GM12878 (cell line): ENCODE data around the gene QPCT. TPM values are rescaled to one million over a fixed set of nuclear protein-coding genes. Genes with fewer than 3 reads are reported as not detected.

Experiments used
- ATAC-seq: fragments of 200-7000 bp; cut with Tn5 transposase; 3 replicates; pipeline ENCODE4 v1.9.1; 2020; ENCODE audit warnings: mild to moderate bottlenecking, moderate library complexity
- BruUV-seq: library from RNA; stranded (reverse); fragments of 400-500 nt; replicated peaks from 2 replicates; lab custom pipeline; 2021; lab: Mats Ljungman, UMichigan
- CTCF ChIA-PET: fragments of 300-600 bp; sonication (Branson Sonifier 250); formaldehyde crosslinking; extraction: SDS; loops from one replicate; lab custom pipeline; 2021; ENCODE audit warnings: inconsistent platforms; lab: Yijun Ruan, JAX
- POLR2A ChIA-PET: fragments of 350-600 bp; formaldehyde crosslinking; extraction: SDS; loops from one replicate; lab custom pipeline; 2021; ENCODE audit warnings: inconsistent platforms; lab: Charles Lee
- RAD21 ChIA-PET: fragments of 300-600 bp; sonication (Branson Sonifier 250); formaldehyde crosslinking; loops from one replicate; lab custom pipeline; 2023; ENCODE audit warnings: antibody characterized with exemption; ENCODE audit not compliant: unreplicated experiment; lab: Charles Lee
- SMC1A ChIA-PET: fragments of 300-600 bp; sonication (Branson Sonifier 250); formaldehyde crosslinking; loops from one replicate; lab custom pipeline; 2023; ENCODE audit not compliant: unreplicated experiment, uncharacterized antibody; lab: Charles Lee
- DNase-seq: peaks from one replicate; pipeline ENCODE4 v3.0.0-alpha.2; 2011; ENCODE audit warnings: low read depth, low spot score
- FAIRE-seq: peaks from 3 replicates; lab custom pipeline; 2011; peaks lifted over from hg19 to GRCh38; lab: Jason Lieb, UNC
- H2AFZ ChIP-seq: 2 replicates; pipeline ENCODE4 v1.6.0; 2011; ENCODE audit warnings: low read depth, low read length, control low read depth; ENCODE audit not compliant: control insufficient read depth
- H3K27ac ChIP-seq: 2 replicates; pipeline ENCODE4 v1.5.1; 2011; ENCODE audit warnings: control low read depth; ENCODE audit not compliant: control insufficient read depth, insufficient read depth
- H3K27me3 ChIP-seq, 2 experiments: replicated peaks in 1 of 2; 2 replicates each; pipeline versions ENCODE4 v1.6.0 to v1.6.1; 2011; ENCODE audit warnings: low read length in 1 of 2; ENCODE audit not compliant: control insufficient read depth in 2 of 2, insufficient read depth in 2 of 2
- H3K36me3 ChIP-seq, 2 experiments: 2 replicates each; pipeline ENCODE4 v1.5.1; 2011; ENCODE audit warnings: low read length in 1 of 2; ENCODE audit not compliant: control insufficient read depth in 2 of 2, insufficient read depth in 2 of 2
- H3K4me1 ChIP-seq: 2 replicates; pipeline ENCODE4 v1.6.1; 2011; ENCODE audit warnings: mild to moderate bottlenecking, low read length, moderate library complexity, mixed read lengths; ENCODE audit not compliant: control insufficient read depth, insufficient read depth
- H3K4me2 ChIP-seq: 2 replicates; pipeline ENCODE4 v1.6.0; 2011; ENCODE audit warnings: control low read depth; ENCODE audit not compliant: control insufficient read depth, insufficient read depth
- H3K4me3 ChIP-seq: fragments of 200-600 bp; sonication (generic); 2 replicates; pipeline ENCODE4 v1.5.1; 2016
- H3K79me2 ChIP-seq: 2 replicates; pipeline ENCODE4 v1.6.0; 2011; ENCODE audit warnings: low read length; ENCODE audit not compliant: control insufficient read depth, insufficient read depth
- H3K9ac ChIP-seq: 2 replicates; pipeline ENCODE4 v1.8.0; 2011; ENCODE audit warnings: low read length, control low read depth, mixed read lengths; ENCODE audit not compliant: control insufficient read depth, insufficient read depth
- H3K9me3 ChIP-seq: replicated peaks from 3 replicates; pipeline ENCODE4 v1.5.1; 2011; ENCODE audit warnings: mild to moderate bottlenecking, low read length; ENCODE audit not compliant: control insufficient read depth, insufficient read depth
- H4K20me1 ChIP-seq: 2 replicates; pipeline ENCODE4 v1.6.0; 2011; ENCODE audit not compliant: control insufficient read depth, insufficient read depth
- BCL11A ChIP-seq: IDR thresholded peaks from 2 replicates; pipeline ENCODE4 v1.6.1; 2011; ENCODE audit warnings: low read depth, low read length
- FOXM1 ChIP-seq: IDR thresholded peaks from 2 replicates; pipeline ENCODE4 v1.6.1; 2012; ENCODE audit warnings: low read depth, mild to moderate bottlenecking, inconsistent platforms, low read length, moderate library complexity
- HSF1 ChIP-seq: fragments of 150-350 bp; IDR thresholded peaks from 2 replicates; pipeline ENCODE4 v1.6.1; 2014; ENCODE audit warnings: mild to moderate bottlenecking, low read depth, low read length
- IRF3 ChIP-seq: fragments of 450-650 bp; IDR thresholded peaks from 2 replicates; pipeline ENCODE4 v1.6.1; 2014; ENCODE audit warnings: mild to moderate bottlenecking
- RB1 ChIP-seq: fragments of 450-650 bp; formaldehyde crosslinking; IDR thresholded peaks from 2 replicates; pipeline ENCODE4 v1.6.1; 2017; ENCODE audit warnings: mild to moderate bottlenecking, borderline replicate concordance
- SMARCA5 ChIP-seq: fragments of 450-650 bp; IDR thresholded peaks from 2 replicates; pipeline ENCODE4 v1.6.1; 2017; ENCODE audit warnings: mild to moderate bottlenecking
- STAT3 ChIP-seq: IDR thresholded peaks from 2 replicates; pipeline ENCODE4 v1.6.1; 2011; ENCODE audit warnings: low read depth, low read length, improper control_type of control experiment
- YBX1 ChIP-seq: fragments of 450-650 bp; IDR thresholded peaks from 2 replicates; pipeline ENCODE4 v1.6.1; 2016; ENCODE audit warnings: antibody characterized with exemption
- ZBTB33 ChIP-seq: fragments of 450-650 bp; IDR thresholded peaks from 2 replicates; pipeline ENCODE4 v1.6.1; 2017; ENCODE audit warnings: mild to moderate bottlenecking
- ZBTB40 ChIP-seq: fragments of 450-650 bp; IDR thresholded peaks from 2 replicates; pipeline ENCODE4 v1.6.1; 2016; ENCODE audit warnings: mild to moderate bottlenecking, moderate library complexity, borderline replicate concordance
- WGBS: methylation state at CpG from one replicate; pipeline ENCODE4 v1.1.6; 2016; ENCODE audit warnings: low lambda C conversion rate; ENCODE audit not compliant: insufficient replicate concordance, insufficient coverage; ENCODE audit errors: missing lambda C conversion rate; 5-methylcytosine and 5-hydroxymethylcytosine counted together
- in situ Hi-C: fragments of 300-500 bp; cut with MboI; formaldehyde crosslinking; loops from 9 replicates; pipeline ENCODE4 v1.14.3; 2018; ENCODE audit warnings: mixed read lengths
- intact Hi-C: fragments of 100-400 bp; cut with micrococcal nuclease; formaldehyde crosslinking; loops from one replicate; pipeline ENCODE4 v1.14.2; 2022; ENCODE audit not compliant: unreplicated experiment
- polyA plus RNA-seq, 11 experiments: library from polyadenylated mRNA; depleted of rRNA in 4 of 11; unstranded in 6 of 11; stranded (reverse) in 5 of 11; fragments of >200 nt; fragmentation: Nextera tagmentation in 4 of 11; fragmentation: Illumina TruSeq in 1 of 11; extraction: Ambion mirVana in 4 of 11; extraction: Trizol in 1 of 11; gene quantifications; 1 replicate in 1 of 11; 2 replicates in 10 of 11; pipeline versions ENCODE4 v1.2.1 to v1.2.3, GENCODE V29; 2011 to 2016; ENCODE audit warnings: inconsistent platforms in 2 of 11, missing spikeins in 2 of 11, low read depth in 1 of 11
- total RNA-seq, 4 experiments: library from RNA; depleted of rRNA in 3 of 4; stranded (reverse); fragments of >200 nt in 3 of 4; fragmentation: Illumina TruSeq in 1 of 4; extraction: Trizol in 1 of 4; gene quantifications; 2 replicates each; pipeline versions ENCODE4 v1.2.1 to v1.2.3, GENCODE V29; 2013 to 2021

QPCT gene
- total and polyA plus RNA-seq, 10 of the 15 experiments (the other 5 are each of a cell fraction or from before 2014, with no cell fraction given) = 0.14 to 0.86 (median 0.18) TPM; not detected in 1

GRCh38 chr2:37391711-37392110 is 47.3 kb downstream of the QPCT start (continued):
- no peak for TF ChIP-seq ZBTB33
- no peak for TF ChIP-seq RB1
- no peak for TF ChIP-seq SMARCA5
- no peak for TF ChIP-seq YBX1
- TF ChIP-seq, all 136 proteins: peak for 0

- in situ Hi-C loops = loop anchor here (5.0 kb wide), 1 partner anchor 875 kb away; no protein-coding TSS in a partner anchor
- CTCF ChIA-PET = interaction anchor here (1.5 to 2.6 kb wide), 2 partner anchors 440 to 485 kb away, joined by 7 to 12 read pairs; no protein-coding TSS in a partner anchor
Measured at GRCh38 chr2:37392428-37392827, 48.0 kb downstream of the QPCT start.

More at GRCh38 chr2:37392428-37392827, 48.0 kb downstream of the QPCT start:
- WGBS = 97% methylated on average over 2 of the region's 2 CpGs
- RAD21 ChIA-PET = no interaction called here
- DNase-seq (no peak), ATAC-seq (no peak), FAIRE-seq (no peak)
- Histone ChIP-seq H3K27me3 (no peaks in the 10 kb centered on the region), H3K4me2 (no peak overlapping the region), H2AFZ (no peak overlapping the region), H3K4me1 (peaks cover 30% of the 10 kb centered on the region), H3K4me3 (no peak overlapping the region), H3K27ac (no peak overlapping the region), H3K79me2 (no peaks in the 10 kb centered on the region), H4K20me1 (no peaks in the 10 kb centered on the region), H3K36me3 (no peaks in the 10 kb centered on the region), H3K9ac (no peak overlapping the region), H3K9me3 (no peaks in the 10 kb centered on the region; the same call in 2 of the 3 replicates)
- SMC1A ChIA-PET = interaction anchor here (1.2 to 7.2 kb wide), 2 partner anchors 15 to 482 kb away, joined by 3 to 53 read pairs; no protein-coding TSS in a partner anchor
- POLR2A ChIA-PET = no interaction called here
- intact Hi-C loops = loop anchor here (5.0 to 10.0 kb wide), 6 partner anchors 75 to 792 kb away; partner anchors contain the start of gene CYP1B1
- BruUV-seq = no TSS peak
- TF ChIP-seq HSF1 (no peak), ZBTB40 (no peak), YBX1 (no peak), STAT3 (no peak), BCL11A (no peak), FOXM1 (no peak), IRF3 (no peak)
